ENCODE measurements around the gene TMPRSS11B.
"Not testable (repeated sequence)": the region's sequence is repeated elsewhere in the genome, so short reads cannot be mapped to it uniquely, and the experiment has no call there.

The TMPRSS11B gene, protein sequence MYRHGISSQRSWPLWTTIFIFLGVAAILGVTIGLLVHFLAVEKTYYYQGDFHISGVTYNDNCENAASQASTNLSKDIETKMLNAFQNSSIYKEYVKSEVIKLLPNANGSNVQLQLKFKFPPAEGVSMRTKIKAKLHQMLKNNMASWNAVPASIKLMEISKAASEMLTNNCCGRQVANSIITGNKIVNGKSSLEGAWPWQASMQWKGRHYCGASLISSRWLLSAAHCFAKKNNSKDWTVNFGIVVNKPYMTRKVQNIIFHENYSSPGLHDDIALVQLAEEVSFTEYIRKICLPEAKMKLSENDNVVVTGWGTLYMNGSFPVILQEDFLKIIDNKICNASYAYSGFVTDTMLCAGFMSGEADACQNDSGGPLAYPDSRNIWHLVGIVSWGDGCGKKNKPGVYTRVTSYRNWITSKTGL

DNA sequence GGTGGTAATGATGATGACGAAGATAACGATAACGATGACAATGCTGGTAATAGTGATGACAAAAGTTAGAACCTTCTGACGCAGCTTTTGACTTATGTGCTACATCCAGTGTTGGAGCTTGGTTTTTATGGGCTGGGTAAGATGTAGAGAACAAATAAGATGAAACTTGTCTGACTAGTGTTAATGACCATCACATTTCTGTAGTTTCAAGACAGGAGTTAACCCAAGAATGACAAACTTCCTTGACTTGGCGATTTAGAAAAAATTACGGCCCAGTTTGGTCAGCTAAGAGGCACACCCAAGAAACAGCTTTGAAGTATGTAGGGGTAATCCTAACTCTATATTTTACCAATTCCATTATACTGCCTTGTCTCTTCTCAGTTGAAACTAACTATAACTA lies at the start of gene TMPRSS11B:
TSS of gene TMPRSS11B (minus strand) at position 101 of the 400 bp plus-strand sequence. CDS start 136 bp downstream, outside the sequence.
- in situ Hi-C loops (cut with HindIII; ENCODE audit: low sequenced_read_pairs) = no loop called here

DNA sequence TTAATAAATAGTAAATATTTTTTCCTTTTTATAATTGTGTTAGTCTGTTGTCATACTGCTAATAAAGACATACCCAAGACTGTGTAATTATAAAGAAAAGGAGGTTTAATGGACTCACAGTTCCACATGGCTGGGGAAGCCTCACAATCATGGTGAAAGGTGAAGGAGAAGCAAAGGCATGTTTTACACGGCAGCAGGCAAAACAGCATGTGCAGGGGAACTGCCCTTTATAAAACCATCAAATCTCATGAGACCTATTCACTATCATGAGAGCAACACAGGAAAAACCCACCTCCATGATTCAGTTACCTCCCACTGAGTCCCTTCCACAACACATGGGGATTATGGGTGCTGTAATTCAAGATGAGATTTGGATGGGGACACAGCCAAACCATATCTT lies 45.8 kb upstream of the TMPRSS11B start:
- in situ Hi-C loops (cut with HindIII; ENCODE audit: low sequenced_read_pairs) = no loop called here

DNA sequence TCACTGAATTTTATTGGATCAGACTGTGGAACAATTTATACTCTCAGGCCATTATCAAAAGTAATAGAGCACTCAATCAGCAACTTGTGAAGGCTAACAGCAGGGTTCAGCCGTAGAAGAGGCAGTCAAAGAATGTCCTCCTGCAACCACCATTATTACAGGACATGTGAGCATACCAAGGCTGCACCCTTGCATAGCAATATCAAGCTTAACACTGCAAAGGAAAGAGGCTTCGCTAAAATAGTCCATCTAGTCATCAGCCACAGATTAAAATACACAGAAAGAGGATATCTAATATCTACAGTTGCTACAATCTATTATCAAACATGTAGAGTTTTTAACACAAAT lies 42.9 kb upstream of the TMPRSS11B start:
- in situ Hi-C loops (cut with HindIII; ENCODE audit: low sequenced_read_pairs) = no loop called here

DNA sequence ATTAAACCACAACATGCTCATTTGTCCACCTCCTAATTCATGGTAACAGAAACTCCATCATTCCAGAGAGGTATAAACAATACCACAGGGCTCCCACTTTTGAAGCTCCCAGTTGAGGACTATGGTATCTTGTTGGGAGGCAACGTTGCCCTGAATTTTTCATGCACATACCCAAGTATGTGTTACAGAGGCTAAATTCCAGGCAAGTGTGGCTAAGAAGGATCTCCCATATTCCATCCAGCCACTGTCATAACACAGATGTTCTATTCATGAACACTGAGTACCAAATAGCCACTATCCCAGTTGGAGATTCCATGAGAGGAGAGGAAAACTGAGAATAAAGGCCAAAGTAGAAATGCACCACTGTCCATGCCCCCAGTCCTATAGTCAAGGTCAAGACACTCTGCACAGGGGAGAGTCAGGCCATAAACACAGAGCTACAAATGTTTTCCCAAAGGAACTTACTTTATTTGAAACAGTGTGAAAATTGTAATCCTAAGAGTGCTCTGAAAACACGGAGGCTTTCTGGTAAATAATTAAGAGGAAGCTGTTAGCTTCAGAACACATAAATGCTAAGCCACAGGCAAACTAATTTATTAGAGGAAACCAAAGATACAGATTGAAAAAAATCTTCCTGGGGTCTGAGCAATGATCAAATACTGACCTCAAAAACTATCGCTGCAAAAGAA lies 42.4 kb upstream of the TMPRSS11B start:
- in situ Hi-C loops (cut with HindIII; ENCODE audit: low sequenced_read_pairs) = no loop called here

DNA sequence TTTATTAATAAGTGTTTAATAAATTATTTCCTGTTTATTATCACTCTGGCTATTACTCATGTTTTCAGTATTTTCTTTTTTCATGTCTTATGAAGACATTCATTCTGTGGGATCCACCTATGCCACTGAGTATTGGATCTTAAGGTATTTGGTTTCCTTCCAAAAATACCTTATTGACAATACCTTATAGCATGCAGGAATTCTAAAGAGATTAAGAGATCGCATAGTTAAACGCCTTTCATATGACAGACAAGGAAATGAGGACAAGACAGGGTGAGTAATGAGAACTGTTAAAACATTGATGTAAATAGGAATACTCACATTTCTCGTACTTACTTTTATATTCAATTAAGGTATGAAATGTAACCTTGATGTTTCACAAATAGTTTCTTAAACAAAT lies 38.2 kb upstream of the TMPRSS11B start:
- in situ Hi-C loops (cut with HindIII; ENCODE audit: low sequenced_read_pairs) = no loop called here

DNA sequence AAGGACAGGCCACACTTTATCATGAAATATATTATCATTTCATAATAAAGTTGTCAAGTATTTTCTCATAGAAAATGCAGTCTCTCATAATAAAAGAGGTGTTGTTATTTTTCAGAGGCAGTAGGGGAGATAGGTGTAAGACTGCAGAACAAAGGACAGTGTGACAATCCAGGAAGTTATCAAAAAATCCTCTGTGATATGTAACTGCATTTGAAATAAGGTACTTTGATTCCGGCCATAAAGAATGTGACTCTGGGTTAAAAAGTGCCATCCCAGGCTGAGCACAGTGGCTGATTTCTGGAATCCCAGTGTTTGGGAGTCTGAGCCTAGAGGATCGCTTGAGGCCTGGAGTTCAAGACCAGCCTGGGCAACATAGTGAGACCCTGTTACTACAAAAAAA lies 37.6 kb upstream of the TMPRSS11B start:
- in situ Hi-C loops (cut with HindIII; ENCODE audit: low sequenced_read_pairs) = no loop called here

DNA sequence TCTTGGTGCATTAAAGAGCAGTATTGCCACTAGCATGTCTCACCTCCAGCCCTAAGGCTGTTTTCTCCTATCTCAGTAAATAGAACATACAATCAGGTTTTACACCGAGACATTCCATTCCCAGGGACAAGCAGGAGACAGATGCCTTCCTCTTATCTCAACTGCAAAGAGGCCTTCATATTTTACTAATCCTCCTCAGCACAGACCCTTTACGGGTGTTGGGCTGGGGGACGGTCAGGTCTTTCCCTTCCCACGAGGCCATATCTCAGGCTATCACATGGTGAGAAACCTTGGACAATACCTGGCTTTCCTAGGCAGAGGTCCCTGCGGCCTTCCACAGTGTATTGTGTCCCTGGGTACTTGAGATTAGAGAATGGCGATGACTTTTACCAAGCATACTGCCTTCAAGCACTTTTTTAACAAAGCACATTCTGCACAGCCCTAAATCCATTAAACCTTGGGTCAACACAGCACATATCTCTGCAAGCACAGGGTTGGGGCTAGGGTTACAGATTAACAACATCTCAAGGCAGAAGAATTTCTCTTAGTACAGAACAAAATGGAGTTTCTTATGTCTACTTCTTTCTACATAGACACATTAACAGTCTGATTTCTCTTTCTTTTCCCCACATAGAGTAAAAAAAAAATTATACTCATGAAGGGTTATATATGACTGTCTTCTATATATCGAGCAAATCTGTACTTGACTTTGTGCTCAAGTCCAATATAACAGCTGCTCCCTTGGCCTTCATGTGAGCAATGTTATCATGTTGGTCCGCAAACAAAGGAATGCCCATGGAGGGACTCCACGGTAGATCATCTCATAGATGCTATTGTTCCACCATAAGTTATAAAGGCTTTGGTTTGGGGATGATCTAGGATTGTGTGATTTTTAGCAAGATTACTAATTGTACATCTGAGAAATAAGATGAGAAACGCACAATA lies 36.6 kb upstream of the TMPRSS11B start:
- in situ Hi-C loops (cut with HindIII; ENCODE audit: low sequenced_read_pairs) = not testable (repeated sequence)

DNA sequence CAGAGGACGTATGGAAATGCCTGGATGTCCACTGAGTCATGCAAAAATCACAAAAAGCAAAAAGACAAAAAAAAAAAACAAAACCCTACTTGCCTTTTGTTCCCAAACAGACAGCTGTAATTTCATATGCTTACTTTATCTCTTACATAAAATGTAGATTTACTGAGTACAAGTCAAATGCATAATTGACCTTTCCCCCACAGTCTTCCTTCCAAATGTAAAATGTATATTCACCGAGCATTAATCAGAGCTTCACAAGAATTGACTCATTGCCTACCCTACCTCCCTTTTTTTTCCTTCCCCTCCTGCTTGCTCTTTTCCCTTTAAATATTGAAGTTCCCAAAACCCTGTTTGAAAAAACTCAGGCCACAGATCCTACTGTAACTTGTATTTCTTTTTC lies 32.5 kb upstream of the TMPRSS11B start:
- in situ Hi-C loops (cut with HindIII; ENCODE audit: low sequenced_read_pairs) = no loop called here

DNA sequence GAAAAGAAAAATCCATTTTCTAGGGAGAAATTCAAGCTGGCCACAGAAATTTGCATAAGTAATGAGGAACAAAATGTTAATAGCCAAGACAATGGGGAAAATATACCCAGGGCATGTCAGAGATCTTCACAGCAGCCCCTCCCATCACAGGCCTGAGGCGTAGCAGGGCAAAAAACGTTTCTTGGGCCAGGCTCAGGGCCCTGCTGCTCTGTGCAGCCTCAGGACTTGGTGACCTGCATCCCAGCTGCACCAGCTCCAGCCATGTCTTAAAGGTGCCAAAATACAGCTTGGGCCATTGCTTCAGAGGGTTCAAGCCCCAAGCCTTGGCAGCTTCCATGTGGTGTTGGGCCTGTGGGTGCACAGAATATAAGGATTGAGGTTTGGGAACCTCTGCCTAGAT lies 32.1 kb upstream of the TMPRSS11B start:
- in situ Hi-C loops (cut with HindIII; ENCODE audit: low sequenced_read_pairs) = no loop called here

DNA sequence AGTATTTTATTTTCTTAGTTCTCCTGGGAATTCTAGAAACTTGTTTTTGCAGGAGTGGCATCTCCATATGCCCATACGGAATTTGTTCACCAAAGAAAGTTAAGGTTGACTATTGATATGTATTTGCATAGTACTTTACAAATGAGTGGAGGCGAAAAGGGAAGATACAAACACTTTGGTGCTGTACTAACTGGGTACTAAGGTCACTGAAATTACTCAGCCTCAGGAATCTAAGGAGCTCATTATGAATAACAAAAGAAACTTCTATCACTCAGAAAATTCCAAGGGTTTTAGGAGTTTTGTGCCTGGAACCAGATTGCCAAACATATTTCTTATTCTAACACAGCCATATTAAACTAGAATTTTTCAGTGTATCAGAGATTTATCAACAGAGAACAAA lies 27.4 kb upstream of the TMPRSS11B start:
- in situ Hi-C loops (cut with HindIII; ENCODE audit: low sequenced_read_pairs) = no loop called here

DNA sequence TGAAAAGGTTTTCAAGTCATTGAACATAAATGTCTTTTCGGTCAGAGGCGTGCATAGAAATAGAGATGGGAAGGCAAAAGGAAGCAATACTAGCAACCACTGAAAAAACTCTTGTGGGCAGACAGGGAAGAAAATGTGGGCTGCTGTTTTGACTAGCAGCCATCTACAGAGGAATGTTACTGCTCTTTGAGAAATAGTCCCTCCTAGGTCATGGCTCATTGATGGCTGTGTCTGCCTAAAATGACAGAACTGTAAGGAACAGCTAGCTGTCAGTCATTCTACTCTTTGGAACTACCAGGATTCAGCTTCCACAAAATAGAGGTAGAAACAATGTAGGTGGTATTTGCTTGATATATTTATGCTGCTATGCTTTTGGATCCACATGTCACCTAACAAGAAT lies 26.9 kb upstream of the TMPRSS11B start:
- in situ Hi-C loops (cut with HindIII; ENCODE audit: low sequenced_read_pairs) = no loop called here

DNA sequence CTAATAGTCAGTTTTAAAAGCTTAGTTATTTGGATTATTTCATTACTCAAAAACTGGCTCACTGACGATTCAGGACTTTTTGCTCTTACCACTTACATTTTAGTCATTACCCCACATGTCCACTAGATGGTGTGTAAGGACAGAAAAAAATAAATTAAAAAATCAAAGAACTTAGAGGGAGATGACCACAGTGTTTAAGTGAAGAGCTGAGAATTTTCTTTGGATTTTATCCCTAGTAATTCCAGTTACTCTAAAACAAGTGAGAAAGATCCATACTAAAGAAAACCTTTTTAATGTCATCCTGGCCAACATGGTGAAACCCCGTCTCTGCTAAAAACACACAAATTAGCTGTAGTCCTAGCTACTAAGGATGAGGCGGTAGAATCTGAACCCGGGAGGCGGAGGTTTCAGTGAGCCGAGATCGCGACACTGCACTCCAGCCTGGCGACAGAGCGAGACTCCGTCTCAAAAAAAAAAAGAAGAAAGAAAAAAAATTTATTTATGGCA lies 26.4 kb upstream of the TMPRSS11B start:
- in situ Hi-C loops (cut with HindIII; ENCODE audit: low sequenced_read_pairs) = no loop called here

DNA sequence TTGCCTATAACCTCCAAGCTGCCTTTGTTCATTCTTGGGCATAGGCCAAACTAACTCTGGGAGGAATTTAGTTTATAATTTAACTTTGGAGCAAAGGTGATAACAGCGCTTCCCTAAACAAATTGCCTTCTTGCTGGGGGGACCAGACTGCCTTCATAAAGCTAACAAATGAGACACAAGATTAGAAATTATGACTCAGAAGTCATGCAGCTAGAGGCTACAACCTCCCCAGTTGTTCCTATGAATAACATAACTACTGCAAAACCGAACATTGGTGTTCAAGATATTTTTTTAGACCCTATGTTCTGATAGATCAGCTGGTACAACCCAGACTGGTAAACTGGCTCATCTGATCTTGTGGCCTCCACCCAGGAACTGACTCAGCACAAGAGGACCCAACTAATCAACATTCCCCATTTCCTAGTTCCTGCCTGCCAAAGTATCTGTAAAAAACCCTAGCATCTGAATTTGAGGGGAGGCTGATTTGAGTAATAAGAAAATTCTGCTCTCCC lies 22.0 kb upstream of the TMPRSS11B start:
- in situ Hi-C loops (cut with HindIII; ENCODE audit: low sequenced_read_pairs) = no loop called here

DNA sequence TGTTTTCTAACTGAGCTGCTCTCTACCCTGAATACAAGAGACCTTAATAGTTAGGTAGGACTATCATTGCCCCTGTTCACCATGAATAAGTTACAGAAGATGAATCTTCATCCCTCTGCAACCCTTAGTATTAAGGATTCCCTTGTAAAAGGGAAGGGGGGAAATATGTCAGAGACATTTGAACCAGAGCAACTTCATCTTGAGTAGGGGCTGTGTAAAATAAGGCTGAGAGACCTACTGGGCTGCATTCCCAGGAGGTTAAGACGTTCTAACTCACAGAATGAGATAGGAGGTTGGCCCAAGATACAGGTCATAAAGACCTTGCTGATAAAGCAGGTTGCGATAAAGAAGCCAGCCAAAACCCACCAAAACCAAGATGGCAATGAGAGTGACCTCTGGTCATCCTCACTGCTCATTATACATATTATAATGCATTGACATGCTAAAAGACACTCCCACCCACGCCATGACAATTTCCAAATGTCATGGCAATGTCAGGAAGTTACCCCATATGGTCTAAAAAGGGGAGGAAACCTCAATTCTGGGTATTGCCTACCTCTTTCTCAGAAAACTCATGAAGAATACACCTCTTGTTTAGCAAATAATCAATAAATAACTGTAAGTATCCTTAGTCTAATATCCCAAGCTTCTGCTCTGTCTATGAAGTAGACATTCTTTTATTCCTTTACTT lies 19.5 kb upstream of the TMPRSS11B start:
- in situ Hi-C loops (cut with HindIII; ENCODE audit: low sequenced_read_pairs) = no loop called here

DNA sequence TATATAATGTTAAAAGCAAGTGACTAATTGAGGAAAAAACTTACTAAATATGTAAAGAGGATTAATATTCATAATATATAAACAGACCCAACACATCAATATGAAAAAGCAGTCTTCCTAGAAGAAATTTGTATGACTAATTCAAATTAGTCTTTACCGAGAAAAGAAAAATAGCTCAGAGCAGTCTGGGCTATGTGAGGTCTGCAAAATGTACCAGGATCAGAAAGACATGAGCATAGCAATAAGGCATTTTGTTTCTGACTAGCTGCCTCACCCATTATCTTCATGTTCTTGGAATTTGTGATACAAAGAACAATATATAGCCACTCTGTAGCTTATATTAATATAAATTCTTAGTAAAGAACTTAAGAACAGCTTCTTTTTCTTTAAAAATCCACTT lies 13.7 kb upstream of the TMPRSS11B start:
- in situ Hi-C loops (cut with HindIII; ENCODE audit: low sequenced_read_pairs) = no loop called here

DNA sequence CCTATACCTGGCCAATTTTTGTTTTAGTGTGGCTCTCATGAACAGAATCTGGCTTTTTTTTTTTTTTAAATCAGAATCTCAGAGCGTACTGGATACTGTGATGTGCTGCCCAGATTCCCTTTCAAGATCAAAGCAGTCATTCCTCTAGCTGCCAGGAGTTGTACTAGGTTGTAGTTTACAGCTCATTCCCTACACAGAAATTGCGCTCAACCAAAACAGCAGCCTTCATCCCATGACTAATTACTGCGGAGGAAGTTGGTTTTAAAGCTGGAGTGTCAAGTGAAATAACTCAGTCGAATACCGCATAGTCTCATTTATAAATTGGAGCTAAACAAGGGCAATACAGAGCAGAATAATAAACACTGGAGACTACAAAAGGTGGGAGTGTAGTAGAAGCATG lies 12.2 kb upstream of the TMPRSS11B start:
- in situ Hi-C loops (cut with HindIII; ENCODE audit: low sequenced_read_pairs) = no loop called here

DNA sequence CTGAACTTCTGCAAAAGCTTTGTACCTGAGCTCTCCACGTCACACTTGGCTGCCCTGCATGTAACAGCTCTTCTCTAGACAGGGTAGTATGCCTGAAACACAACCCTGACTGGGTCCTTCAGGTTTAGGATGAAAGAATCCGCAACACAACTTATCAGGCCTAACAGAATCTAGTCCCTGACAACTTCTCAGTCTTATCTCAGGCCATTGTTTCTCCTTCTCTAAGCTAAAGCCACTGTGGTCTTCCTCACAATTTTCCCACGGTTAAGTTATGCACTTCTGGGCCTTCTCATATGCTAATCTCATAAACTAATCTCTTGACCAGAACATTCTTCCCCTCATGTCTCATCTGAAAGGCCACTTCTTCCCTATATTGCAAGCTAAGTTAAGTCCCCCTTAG lies 10.8 kb upstream of the TMPRSS11B start:
- in situ Hi-C loops (cut with HindIII; ENCODE audit: low sequenced_read_pairs) = no loop called here

DNA sequence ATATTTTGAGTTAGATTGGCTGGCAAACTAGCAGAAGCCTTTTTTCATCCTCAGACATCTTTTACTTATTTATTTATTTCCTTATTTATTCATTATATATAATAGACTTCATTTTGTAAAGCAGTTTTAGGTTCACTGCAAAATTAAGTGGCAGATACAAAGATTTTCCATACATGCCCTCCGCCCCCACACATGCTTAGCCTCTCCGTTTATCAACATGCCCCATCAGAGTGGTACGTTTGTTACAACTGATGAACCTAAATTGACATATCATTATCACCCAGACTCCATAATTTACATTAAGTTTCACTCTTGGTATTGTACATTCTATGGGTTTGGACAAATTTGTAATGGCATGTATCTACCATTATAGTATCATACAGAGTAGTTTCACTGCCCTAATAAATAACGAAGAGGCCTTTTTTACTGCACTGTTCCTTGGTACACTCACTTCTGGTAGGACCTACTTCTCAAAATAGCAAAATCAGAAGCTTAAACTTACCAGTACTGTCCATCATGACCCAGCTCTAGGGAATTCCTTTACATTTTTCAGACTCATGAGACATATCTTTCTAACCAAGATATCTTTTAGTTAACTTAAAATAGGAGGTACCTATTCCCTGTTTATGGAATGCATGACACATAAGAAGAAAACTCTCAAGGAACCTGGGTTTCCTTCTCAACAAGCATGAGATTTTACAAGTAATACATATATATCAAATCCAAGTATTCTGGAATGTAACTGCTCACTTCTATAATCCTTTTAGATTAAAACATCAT lies 4.8 kb upstream of the TMPRSS11B start:
- in situ Hi-C loops (cut with HindIII; ENCODE audit: low sequenced_read_pairs) = no loop called here

DNA sequence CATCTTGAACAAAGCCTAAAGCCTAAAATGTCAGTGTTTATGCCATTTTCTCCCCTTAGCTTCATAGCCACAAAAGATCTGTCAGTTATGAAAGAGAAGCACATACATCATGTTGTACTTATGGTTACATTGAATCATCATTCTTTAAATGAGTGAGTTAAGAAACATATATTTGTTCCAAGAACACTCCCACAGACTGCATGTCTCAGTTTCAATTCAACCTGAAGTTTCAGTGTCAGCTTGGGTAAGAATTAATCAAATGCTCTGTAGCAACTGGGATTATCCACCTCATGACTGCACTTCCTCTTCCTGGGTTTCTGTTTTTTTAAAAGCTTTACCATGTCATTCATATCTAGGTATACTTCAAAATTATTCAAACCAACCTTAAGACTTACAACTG lies 3.9 kb upstream of the TMPRSS11B start:
- in situ Hi-C loops (cut with HindIII; ENCODE audit: low sequenced_read_pairs) = no loop called here

DNA sequence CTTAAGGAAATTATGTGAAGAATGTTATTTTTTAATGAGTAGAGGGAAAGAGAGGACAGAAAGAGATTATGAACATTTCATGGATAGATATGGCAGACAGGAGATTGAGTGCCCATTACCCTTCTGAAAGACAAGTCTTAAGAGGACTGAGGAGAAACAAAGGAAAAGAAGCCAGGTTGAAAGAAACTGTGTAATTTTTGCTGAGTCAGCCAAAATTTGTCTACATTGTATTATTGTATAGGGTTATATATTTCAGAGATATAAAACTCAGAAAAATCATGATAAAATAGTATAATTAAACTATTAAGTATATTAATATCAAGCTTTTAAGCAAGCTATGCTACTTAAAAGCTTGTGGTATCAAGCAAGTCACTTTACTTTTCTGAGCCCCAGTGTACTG lies 4.9 kb downstream of the TMPRSS11B start:
- in situ Hi-C loops (cut with HindIII; ENCODE audit: low sequenced_read_pairs) = no loop called here

Data from endothelial cell of hepatic sinusoid (primary cell).